RWPE2 (cell line): ENCODE data around the gene LCP2.

ENCODE experiments used
- ATAC-seq: fragments of 200-7000 bp; cut with Tn5 transposase; 3 replicates; pipeline ENCODE4 v1.9.1; 2021; ENCODE audit warnings: low read depth
- DNase-seq: peaks from one replicate; pipeline ENCODE4 v3.0.0-alpha.2; 2020; ENCODE audit warnings: low spot score
- H3K27ac ChIP-seq: fragments of 450-650 bp; 2 replicates; pipeline ENCODE4 v1.5.1; 2017; ENCODE audit warnings: mild to moderate bottlenecking; ENCODE audit not compliant: poor library complexity, severe bottlenecking
- H3K27me3 ChIP-seq: fragments of 250-450 bp; sonication (Bioruptor Pico); 2 replicates; pipeline ENCODE4 v1.5.1; 2021; ENCODE audit warnings: mild to moderate bottlenecking, moderate library complexity; ENCODE audit not compliant: insufficient read depth, poor library complexity, severe bottlenecking
- H3K36me3 ChIP-seq: fragments of 250-450 bp; sonication (Bioruptor Pico); 2 replicates; pipeline ENCODE4 v1.5.1; 2020; ENCODE audit warnings: low read depth, mild to moderate bottlenecking, moderate library complexity
- H3K4me1 ChIP-seq: fragments of 250-450 bp; sonication (Bioruptor Pico); 2 replicates; pipeline ENCODE4 v1.5.1; 2021; ENCODE audit warnings: mild to moderate bottlenecking, moderate library complexity; ENCODE audit not compliant: insufficient read depth, poor library complexity, severe bottlenecking
- H3K4me3 ChIP-seq: fragments of 250-450 bp; sonication (Bioruptor Pico); 2 replicates; pipeline ENCODE4 v1.5.1; 2021; ENCODE audit warnings: mild to moderate bottlenecking, moderate library complexity; ENCODE audit not compliant: severe bottlenecking
- H3K9me3 ChIP-seq: fragments of 250-450 bp; sonication (Bioruptor Pico); 2 replicates; pipeline ENCODE4 v1.5.1; 2021; ENCODE audit warnings: mild to moderate bottlenecking, moderate library complexity; ENCODE audit not compliant: severe bottlenecking
- CTCF ChIP-seq: fragments of 450-650 bp; IDR thresholded peaks from one replicate; pipeline ENCODE4 v1.5.1; 2017; ENCODE audit warnings: mild to moderate bottlenecking, moderate library complexity; ENCODE audit not compliant: poor library complexity, severe bottlenecking

Gene LCP2

DNA sequence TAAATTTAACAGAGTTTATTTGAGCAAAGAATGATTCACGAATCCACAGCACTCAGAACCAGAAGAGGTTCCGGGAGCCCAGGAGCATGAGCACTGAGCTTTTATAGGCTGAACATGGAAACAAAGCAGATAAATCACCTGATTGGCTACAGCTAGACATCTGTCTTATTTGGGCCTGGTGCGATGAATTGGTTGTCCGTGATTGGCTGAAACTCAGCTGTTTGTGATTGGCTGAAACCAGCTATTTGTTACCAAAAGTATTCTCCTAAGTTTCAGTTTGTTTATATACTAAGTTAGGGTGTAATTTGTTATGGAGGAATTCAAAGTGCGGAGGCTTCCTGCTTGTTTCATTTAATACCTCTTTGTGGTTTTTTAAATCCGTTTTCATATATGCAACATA is 15.8 kb upstream of the LCP2 start:
- Histone ChIP-seq H3K4me3 (no peak overlapping the region), H3K9me3 (no peaks in the 10 kb centered on the region), H3K27me3 (no peaks in the 10 kb centered on the region), H3K4me1 (no peaks in the 10 kb centered on the region), H3K27ac (no peak overlapping the region), H3K36me3 (no peaks in the 10 kb centered on the region)
- no peak for TF ChIP-seq CTCF
- no peak for ATAC-seq
- DNase-seq, result no peak

DNA sequence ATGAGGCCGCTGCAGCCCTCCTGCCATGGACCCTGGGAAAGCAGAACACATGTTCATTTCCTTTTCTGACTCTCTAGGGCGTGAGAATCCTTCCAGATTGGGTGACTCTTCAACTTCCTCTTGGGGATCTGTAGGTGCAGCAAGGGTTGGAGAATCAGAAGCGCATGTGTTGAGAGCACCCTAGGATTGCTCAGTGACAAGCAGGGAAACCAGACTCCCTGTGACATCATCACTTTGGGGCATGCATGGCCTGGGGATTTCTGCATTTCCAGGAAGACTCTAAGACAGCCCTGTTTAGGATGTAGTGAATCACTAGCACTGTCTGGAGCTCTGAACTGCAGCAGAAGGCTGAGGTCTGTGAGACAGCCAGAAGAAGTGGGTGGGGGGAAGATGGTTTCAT is 15.1 kb upstream of the LCP2 start:
- no peaks in the 10 kb centered on the region for H3K9me3 ChIP-seq
- H3K36me3 ChIP-seq, result no peaks in the 10 kb centered on the region
- H3K27me3 ChIP-seq, result no peaks in the 10 kb centered on the region
- H3K4me1 ChIP-seq, result no peaks in the 10 kb centered on the region
- H3K4me3 ChIP-seq, result no peak overlapping the region
- no peak for TF ChIP-seq CTCF
- no peak overlapping the region for H3K27ac ChIP-seq
- peak; percentile 81 for ATAC-seq
- DNase-seq, result no peak

- H3K27me3 ChIP-seq, result no peaks in the 10 kb centered on the region
- TF ChIP-seq CTCF, result no peak
- DNase-seq (no peak), ATAC-seq (no peak)
- no peak overlapping the region for H3K27ac ChIP-seq
- no peak overlapping the region for H3K4me3 ChIP-seq
- H3K36me3 ChIP-seq, result no peaks in the 10 kb centered on the region
- no peaks in the 10 kb centered on the region for H3K4me1 ChIP-seq
- no peaks in the 10 kb centered on the region for H3K9me3 ChIP-seq
Measured at GRCh38 chr5:170312301-170312595, 14.7 kb upstream of the LCP2 start.

GRCh38 chr5:170311511-170312300 is 14.1 kb upstream of the LCP2 start:
- DNase-seq (no peak), ATAC-seq (no peak)
- TF ChIP-seq CTCF, result no peak
- Histone ChIP-seq H3K27ac (no peak overlapping the region), H3K27me3 (no peaks in the 10 kb centered on the region), H3K4me3 (no peak overlapping the region), H3K36me3 (no peaks in the 10 kb centered on the region), H3K4me1 (no peaks in the 10 kb centered on the region), H3K9me3 (no peaks in the 10 kb centered on the region)

DNA sequence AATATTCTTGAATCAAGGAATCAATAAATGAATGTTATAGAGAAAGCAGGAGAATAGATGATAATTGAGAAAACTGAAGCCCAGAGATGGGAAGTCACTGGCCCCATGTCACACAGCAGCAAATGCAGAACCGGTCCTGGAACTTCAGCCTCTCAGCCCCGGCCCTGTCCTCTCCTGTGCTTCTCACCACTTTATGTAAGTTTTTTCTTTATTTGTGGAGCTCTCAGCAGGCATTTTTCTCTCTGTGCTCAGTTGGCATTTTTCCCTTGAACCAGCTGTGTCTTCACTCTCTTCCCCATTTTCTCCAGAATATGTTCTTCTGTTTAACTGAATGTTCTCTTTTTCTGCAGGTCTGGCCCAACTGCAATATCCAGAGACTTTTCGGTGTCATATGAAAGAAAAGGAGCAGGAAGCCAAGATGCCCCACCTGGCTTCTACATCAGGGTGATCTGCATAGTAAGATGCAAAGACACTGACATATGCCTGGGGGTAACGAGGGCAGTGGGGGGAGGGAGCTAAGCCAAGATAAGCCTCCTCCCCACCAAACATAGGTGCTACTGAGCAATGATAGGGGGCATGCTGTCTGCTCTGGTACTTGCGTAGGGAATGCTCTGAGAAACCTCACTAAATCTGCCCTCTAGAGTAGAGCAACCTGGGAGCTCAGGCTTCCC is 12.8 kb upstream of the LCP2 start:
- Histone ChIP-seq H3K27me3 (no peaks in the 10 kb centered on the region), H3K27ac (no peak overlapping the region), H3K4me3 (no peak overlapping the region), H3K36me3 (no peaks in the 10 kb centered on the region), H3K9me3 (no peaks in the 10 kb centered on the region), H3K4me1 (no peaks in the 10 kb centered on the region)
- no peak for ATAC-seq
- no peak for TF ChIP-seq CTCF
- DNase-seq, result no peak
